ENCODE data around the gene LOXL1. TPM values are rescaled to one million over a fixed set of nuclear protein-coding genes. Genes with fewer than 3 reads are reported as not detected.
"Not testable (repeated sequence)": the region's sequence is repeated elsewhere in the genome, so short reads cannot be mapped to it uniquely, and the experiment has no call there.

The LOXL1 gene
- total RNA-seq, 1 donor from 2014 or later = 29.0 TPM

DNA sequence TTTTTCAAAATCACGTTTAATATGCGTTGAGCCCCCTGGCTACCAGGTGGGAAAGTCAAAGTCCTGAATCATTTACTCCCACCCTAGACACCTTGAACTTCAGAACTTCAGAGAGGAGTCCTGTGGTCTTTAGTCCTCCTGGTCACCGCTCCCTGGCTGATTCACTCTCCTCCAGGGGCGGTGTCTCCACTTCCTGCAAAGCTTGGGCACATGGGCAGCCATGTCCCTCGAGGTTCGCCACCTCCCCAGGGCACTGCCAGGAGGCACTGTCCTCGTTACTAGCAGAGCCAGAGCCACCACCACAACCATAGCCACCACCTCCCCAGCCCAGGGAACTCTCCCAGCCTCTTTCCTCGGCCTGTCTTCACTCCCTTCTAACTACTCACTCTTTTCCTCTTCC lies 31.0 kb downstream of the LOXL1 start:
- intact Hi-C loops (cut with DNase I) = no loop called here
- Histone ChIP-seq H3K4me1 (peaks cover 26% of the 10 kb centered on the region), H3K27ac (no peak overlapping the region), H3K4me3 (no peak overlapping the region), H3K9me3 (no peaks in the 10 kb centered on the region), H3K36me3 (no peaks in the 10 kb centered on the region), H3K27me3 (no peaks in the 10 kb centered on the region)
- TF ChIP-seq POLR2A (IDR thresholded peaks at IDR 0.05) (no peak), POLR2AphosphoS5 (IDR thresholded peaks at IDR 0.05; ENCODE audit: insufficient read depth in 1 of 2, low read depth in 1 of 2) (no peak), CTCF (IDR thresholded peaks at IDR 0.05) (no peak)
- DNase-seq (ENCODE audit: extremely low spot score in 2 of 2) = no peak

GRCh38 chr15:73957785-73958184 lies 31.5 kb downstream of the LOXL1 start:
- Histone ChIP-seq H3K27ac (no peak overlapping the region), H3K4me3 (no peak overlapping the region), H3K9me3 (no peaks in the 10 kb centered on the region), H3K27me3 (no peaks in the 10 kb centered on the region), H3K4me1 (peaks cover 21% of the 10 kb centered on the region), H3K36me3 (no peaks in the 10 kb centered on the region)
- TF ChIP-seq POLR2A (IDR thresholded peaks at IDR 0.05) = no peak
- no peak for TF ChIP-seq POLR2AphosphoS5 (IDR thresholded peaks at IDR 0.05; ENCODE audit: insufficient read depth in 1 of 2, low read depth in 1 of 2)
- no peak for TF ChIP-seq CTCF (IDR thresholded peaks at IDR 0.05)
- DNase-seq (ENCODE audit: extremely low spot score in 2 of 2) = no peak
- intact Hi-C loops (cut with DNase I) = no loop called here

DNA sequence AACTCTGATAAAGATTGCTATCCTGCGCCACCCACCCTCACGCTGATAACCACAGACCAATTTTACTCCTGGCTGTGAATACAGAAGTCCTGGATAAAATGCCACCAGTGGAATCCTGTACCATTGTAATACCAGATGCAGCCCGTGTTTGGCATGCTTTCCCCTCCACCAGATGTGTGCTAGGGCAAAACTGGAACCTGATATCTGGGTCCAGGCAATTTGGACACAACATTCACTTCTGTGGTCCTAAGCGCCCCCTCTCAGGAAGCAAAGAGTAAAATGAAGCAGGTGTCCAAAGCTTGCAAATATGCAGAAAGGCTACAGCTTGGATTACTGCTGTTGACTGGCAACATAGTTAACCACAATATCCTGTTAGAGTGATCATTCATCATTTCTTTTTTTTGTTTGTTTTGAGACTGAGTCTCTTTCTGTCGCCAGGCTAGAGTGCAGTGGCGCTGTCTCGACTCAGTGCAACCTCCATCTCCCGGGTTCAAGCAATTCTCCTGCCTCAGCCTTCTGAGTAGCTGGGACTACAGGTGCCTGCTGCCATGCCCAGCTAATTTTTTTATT lies 32.8 kb downstream of the LOXL1 start:
- no peaks in the 10 kb centered on the region for H3K36me3 ChIP-seq
- H3K27ac ChIP-seq = no peak overlapping the region
- peaks cover 11% of the 10 kb centered on the region for H3K4me1 ChIP-seq
- no peaks in the 10 kb centered on the region for H3K27me3 ChIP-seq
- no peaks in the 10 kb centered on the region for H3K9me3 ChIP-seq
- TF ChIP-seq POLR2AphosphoS5 (IDR thresholded peaks at IDR 0.05; ENCODE audit: insufficient read depth in 1 of 2, low read depth in 1 of 2) (no peak), CTCF (IDR thresholded peaks at IDR 0.05) (no peak), POLR2A (IDR thresholded peaks at IDR 0.05) (no peak)
- no peak overlapping the region for H3K4me3 ChIP-seq
- intact Hi-C loops (cut with DNase I) = no loop called here
- no peak for DNase-seq (ENCODE audit: extremely low spot score in 2 of 2)

GRCh38 chr15:73959801-73960200 lies 33.5 kb downstream of the LOXL1 start:
- DNase-seq (ENCODE audit: extremely low spot score in 2 of 2) = no peak
- intact Hi-C loops (cut with DNase I) = loop anchor here (10.0 kb wide), 1 partner anchor 55 kb away; no protein-coding TSS in a partner anchor
- no peak overlapping the region for H3K4me3 ChIP-seq
- peaks cover 11% of the 10 kb centered on the region for H3K4me1 ChIP-seq
- H3K36me3 ChIP-seq = no peaks in the 10 kb centered on the region
- no peaks in the 10 kb centered on the region for H3K9me3 ChIP-seq
- TF ChIP-seq POLR2AphosphoS5 (IDR thresholded peaks at IDR 0.05; ENCODE audit: insufficient read depth in 1 of 2, low read depth in 1 of 2) = no peak
- no peak for TF ChIP-seq POLR2A (IDR thresholded peaks at IDR 0.05)
- TF ChIP-seq CTCF (IDR thresholded peaks at IDR 0.05) = no peak
- no peak overlapping the region for H3K27ac ChIP-seq
- no peaks in the 10 kb centered on the region for H3K27me3 ChIP-seq

DNA sequence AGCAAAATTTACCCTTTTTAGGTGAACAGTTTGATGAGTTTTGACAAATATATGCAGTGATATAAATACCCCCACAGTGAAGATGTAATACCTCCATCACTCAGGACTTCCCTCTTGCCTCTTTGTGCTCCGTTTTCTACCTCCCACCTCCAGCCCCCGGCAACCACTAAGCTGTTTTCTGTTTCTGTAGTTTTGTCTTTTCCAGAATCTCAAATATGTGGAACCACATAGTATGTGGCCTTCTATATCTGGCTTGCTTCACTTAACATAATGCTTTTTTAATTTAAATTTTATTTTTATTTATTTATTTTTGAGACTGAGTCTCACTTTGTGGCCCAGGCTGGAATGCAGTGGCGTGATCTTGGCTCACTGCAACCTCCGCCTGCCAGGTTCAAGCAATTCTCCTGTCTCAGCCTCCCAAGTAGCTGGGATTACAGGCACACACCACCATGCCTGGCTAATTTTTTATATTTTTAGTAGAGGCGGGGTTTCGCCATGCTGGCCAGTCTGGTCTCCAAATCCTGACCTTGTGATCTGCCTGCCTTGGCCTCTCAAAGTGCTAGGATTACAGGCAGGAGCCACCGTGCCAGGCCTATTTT lies 34.3 kb downstream of the LOXL1 start:
- peaks cover 11% of the 10 kb centered on the region for H3K4me1 ChIP-seq
- H3K4me3 ChIP-seq; DNase-seq (ENCODE audit: extremely low spot score in 2 of 2); H3K9me3 ChIP-seq; H3K36me3 ChIP-seq; H3K27ac ChIP-seq; H3K27me3 ChIP-seq: not testable (repeated sequence)
- intact Hi-C loops (cut with DNase I) = loop anchor here (10.0 kb wide), 1 partner anchor 56 kb away; no protein-coding TSS in a partner anchor

Data from vagina (tissue), 2 donors.